ENCODE results near the gene WAS.

WAS gene

GRCh38 chrX:48737213-48737938, 53.8 kb downstream of the WAS start:
- H3K27ac ChIP-seq (replicated peaks): peak overlapping the region; percentile 89
- DNase-seq (ENCODE audit: low read depth in 1 of 2, low spot score in 1 of 2): peak; percentile 87 to 95
- H3K27me3 ChIP-seq (ENCODE audit: insufficient read depth, poor library complexity, severe bottlenecking): no peaks in the 10 kb centered on the region
- H3K4me3 ChIP-seq (replicated peaks; ENCODE audit: insufficient read depth, low read length): peak overlapping the region; percentile 43
- TF ChIP-seq POLR2AphosphoS5 (IDR thresholded peaks at IDR 0.05; ENCODE audit: low read depth) (peak; percentile 85), GABPA (IDR thresholded peaks at IDR 0.05; ENCODE audit: low read depth) (peak; percentile 88), REST (IDR thresholded peaks at IDR 0.05; ENCODE audit: insufficient replicate concordance, low read depth) (no peak), SPI1 (IDR thresholded peaks at IDR 0.05; ENCODE audit: borderline replicate concordance, low read depth) (no peak), CTCF (IDR thresholded peaks at IDR 0.05; ENCODE audit: insufficient read depth, low read length) (no peak)

- no peak for DNase-seq (ENCODE audit: low read depth in 1 of 2, low spot score in 1 of 2)
- TF ChIP-seq REST (IDR thresholded peaks at IDR 0.05; ENCODE audit: insufficient replicate concordance, low read depth) (no peak), GABPA (IDR thresholded peaks at IDR 0.05; ENCODE audit: low read depth) (no peak), SPI1 (IDR thresholded peaks at IDR 0.05; ENCODE audit: borderline replicate concordance, low read depth) (no peak), CTCF (IDR thresholded peaks at IDR 0.05; ENCODE audit: insufficient read depth, low read length) (no peak), POLR2AphosphoS5 (IDR thresholded peaks at IDR 0.05; ENCODE audit: low read depth) (no peak)
- H3K27ac ChIP-seq (replicated peaks): peak overlapping the region; percentile 89
Observed at GRCh38 chrX:48737940-48738339, 54.3 kb downstream of the WAS start.

More at GRCh38 chrX:48737940-48738339, 54.3 kb downstream of the WAS start:
- Histone ChIP-seq H3K27me3 (ENCODE audit: insufficient read depth, poor library complexity, severe bottlenecking) (no peaks in the 10 kb centered on the region), H3K4me3 (replicated peaks; ENCODE audit: insufficient read depth, low read length) (peak overlapping the region; percentile 43)
